HEK293T (cell line): ENCODE measurements around the gene MYO18A.

ENCODE experiments used
- CTCF ChIA-PET: fragments of 350-600 bp; formaldehyde crosslinking; extraction: SDS; loops from one replicate; lab custom pipeline; 2021; ENCODE audit warnings: antibody characterized with exemption, inconsistent platforms; lab: Yijun Ruan, JAX
- POLR2A ChIA-PET: fragments of 350-600 bp; formaldehyde crosslinking; extraction: SDS; loops from one replicate; lab custom pipeline; 2020; ENCODE audit warnings: antibody characterized with exemption, inconsistent platforms; lab: Yijun Ruan, JAX
- DNase-seq: peaks from one replicate; pipeline ENCODE4 v3.0.0; 2012; ENCODE audit warnings: mixed read lengths; ENCODE audit errors: extremely low spot score
- ARNT ChIP-seq: fragments of 450-650 bp; IDR thresholded peaks from 2 replicates; pipeline ENCODE4 v1.6.1; 2017; ENCODE audit warnings: mild to moderate bottlenecking
- BHLHE40 ChIP-seq: fragments of 450-650 bp; IDR thresholded peaks from 2 replicates; pipeline ENCODE4 v1.6.1; 2016; ENCODE audit warnings: mild to moderate bottlenecking, moderate library complexity, borderline replicate concordance
- CTBP1 ChIP-seq: fragments of 450-650 bp; IDR thresholded peaks from 2 replicates; pipeline ENCODE4 v1.6.1; 2016; ENCODE audit warnings: borderline replicate concordance
- ELF4 ChIP-seq: fragments of 450-650 bp; IDR thresholded peaks from 2 replicates; pipeline ENCODE4 v1.6.1; 2017; ENCODE audit warnings: antibody characterized with exemption
- FOXA1 ChIP-seq: fragments of 450-650 bp; IDR thresholded peaks from 2 replicates; pipeline ENCODE4 v1.6.1; 2016; ENCODE audit warnings: mild to moderate bottlenecking
- FOXK2 ChIP-seq: fragments of 450-650 bp; IDR thresholded peaks from 2 replicates; pipeline ENCODE4 v1.6.1; 2016; ENCODE audit warnings: mild to moderate bottlenecking
- FOXM1 ChIP-seq: fragments of 450-650 bp; IDR thresholded peaks from 2 replicates; pipeline ENCODE4 v1.6.1; 2017; ENCODE audit warnings: mild to moderate bottlenecking, borderline replicate concordance
- HDGF ChIP-seq: fragments of 450-650 bp; IDR thresholded peaks from 2 replicates; pipeline ENCODE4 v1.6.1; 2017; ENCODE audit warnings: antibody characterized with exemption, borderline replicate concordance
- L3MBTL2 ChIP-seq: fragments of 450-650 bp; conservative IDR thresholded peaks from 2 replicates; pipeline ENCODE4 v1.6.1; 2016; ENCODE audit warnings: mild to moderate bottlenecking
- LEF1 ChIP-seq: fragments of 450-650 bp; IDR thresholded peaks from 2 replicates; pipeline ENCODE4 v1.6.1; 2017; ENCODE audit warnings: mild to moderate bottlenecking, borderline replicate concordance
- NFRKB ChIP-seq: fragments of 450-650 bp; IDR thresholded peaks from 2 replicates; pipeline ENCODE4 v1.6.1; 2016; ENCODE audit warnings: mild to moderate bottlenecking, moderate library complexity
- PKNOX1 ChIP-seq: fragments of 450-650 bp; IDR thresholded peaks from 2 replicates; pipeline ENCODE4 v1.6.1; 2016
- SP1 ChIP-seq: fragments of 450-650 bp; IDR thresholded peaks from 2 replicates; pipeline ENCODE4 v1.6.1; 2017
- SUZ12 ChIP-seq: fragments of 450-650 bp; IDR thresholded peaks from 2 replicates; pipeline ENCODE4 v1.6.1; 2016; ENCODE audit warnings: mild to moderate bottlenecking
- TARDBP ChIP-seq: fragments of 450-650 bp; IDR thresholded peaks from 2 replicates; pipeline ENCODE4 v1.6.1; 2016
- ZNF384 ChIP-seq: fragments of 450-650 bp; IDR thresholded peaks from 2 replicates; pipeline ENCODE4 v1.6.1; 2016

Gene MYO18A

DNA sequence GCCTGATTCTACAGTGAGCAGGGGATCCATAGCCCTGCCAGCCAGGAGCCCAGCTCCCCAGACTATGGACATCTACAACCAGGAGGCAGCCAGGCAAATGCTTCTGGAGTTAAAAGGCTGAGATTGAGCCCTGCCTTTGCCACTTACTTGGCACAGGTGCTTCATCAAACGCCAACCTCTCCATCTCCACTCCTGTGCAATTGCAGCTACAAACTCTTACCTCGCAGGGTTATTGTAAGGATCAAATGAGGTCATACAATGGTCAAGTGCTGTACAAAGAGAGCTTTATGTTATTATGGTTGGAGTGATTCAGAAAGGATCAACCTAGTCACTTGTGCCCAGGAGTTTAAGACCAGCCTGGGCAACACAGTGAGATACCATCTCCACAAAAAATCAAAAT, 9.8 kb upstream of the MYO18A start:
- ChIA-PET POLR2A (interaction anchor here (0.8 kb wide), 1 partner anchor 10 kb away, joined by 4 read pairs; the partner anchor contains the start of gene MYO18A), CTCF (interaction anchor here (1.8 kb wide), 1 partner anchor 10 kb away, joined by 10 read pairs; the partner anchor contains the start of gene MYO18A)
- DNase-seq = no peak
- TF ChIP-seq HDGF (no peak), SP1 (no peak), FOXK2 (no peak), SUZ12 (no peak)

DNA sequence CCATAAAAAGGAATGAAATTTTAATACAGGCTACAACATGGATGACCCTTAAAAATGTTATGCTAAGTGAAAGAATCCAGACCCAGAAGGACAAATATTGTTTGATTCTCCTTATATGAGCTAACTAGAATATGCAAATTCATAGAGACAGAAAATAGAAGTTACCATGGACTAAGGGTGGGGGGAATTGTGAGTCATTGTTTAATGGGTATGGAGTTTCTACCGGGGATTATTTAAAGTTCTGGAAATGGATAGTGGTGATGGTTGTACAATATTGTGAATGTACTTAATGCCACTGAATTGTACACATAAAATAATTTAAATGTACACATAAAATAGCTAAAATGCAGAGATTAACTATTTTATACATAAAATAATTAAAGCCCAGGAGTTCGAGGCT, 9.2 kb upstream of the MYO18A start:
- DNase-seq = no peak
- TF ChIP-seq ELF4 = no peak
- TF ChIP-seq CTBP1 = no peak
- no peak for TF ChIP-seq FOXK2
- TF ChIP-seq SP1 = no peak
- TF ChIP-seq FOXM1 = no peak
- TF ChIP-seq FOXA1 = no peak
- no peak for TF ChIP-seq NFRKB
- no peak for TF ChIP-seq TARDBP
- TF ChIP-seq LEF1 = no peak
- no peak for TF ChIP-seq ZNF384
- no peak for TF ChIP-seq ARNT
- TF ChIP-seq PKNOX1 = no peak
- no peak for TF ChIP-seq HDGF
- TF ChIP-seq SUZ12 = no peak
- TF ChIP-seq L3MBTL2 = no peak
- ChIA-PET POLR2A (no interaction called here), CTCF (interaction anchor here (1.8 kb wide), 1 partner anchor 10 kb away, joined by 10 read pairs; the partner anchor contains the start of gene MYO18A)

- CTCF ChIA-PET = interaction anchor here (1.5 to 3.0 kb wide), 3 partner anchors 24 to 57 kb away, joined by 5 to 25 read pairs (median 5); no protein-coding TSS in a partner anchor
- DNase-seq = no peak
- TF ChIP-seq LEF1 = no peak
- TF ChIP-seq FOXA1 = no peak
- TF ChIP-seq CTBP1 = no peak
- no peak for TF ChIP-seq ARNT
- POLR2A ChIA-PET = interaction anchor here (1.5 to 6.6 kb wide), 3 partner anchors 15 to 32 kb away, joined by 3 to 60 read pairs (median 10); no protein-coding TSS in a partner anchor
Observed at GRCh38 chr17:29181226-29181625, 1.0 kb upstream of the MYO18A start.

DNA sequence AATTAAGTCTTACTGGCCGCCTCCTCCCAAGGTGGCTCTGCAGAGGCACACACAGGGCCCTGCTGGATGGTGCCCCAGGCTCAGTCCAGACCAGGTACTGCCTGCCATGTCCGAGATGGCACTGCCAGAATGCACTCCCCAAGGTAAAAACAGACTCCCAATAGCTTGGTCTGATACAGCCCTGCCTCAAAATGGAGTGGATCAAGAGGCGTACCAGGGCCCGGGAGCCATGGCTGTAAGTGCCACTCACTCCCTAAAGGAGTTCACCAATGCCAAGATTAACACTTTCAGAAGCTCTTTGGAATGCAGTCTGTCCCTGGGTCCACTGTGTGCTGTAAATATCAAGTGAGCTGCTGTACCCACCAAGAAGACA, 576 bp upstream of the MYO18A start:
- DNase-seq = no peak
- ChIA-PET POLR2A (interaction anchor here (0.9 to 6.6 kb wide), 12 partner anchors 9 to 105 kb away, joined by 3 to 60 read pairs (median 4); no protein-coding TSS in a partner anchor), CTCF (interaction anchor here (1.0 to 3.0 kb wide), 15 partner anchors 9 to 70 kb away, joined by 3 to 25 read pairs (median 5); no protein-coding TSS in a partner anchor)
- TF ChIP-seq HDGF (no peak), FOXA1 (no peak), TARDBP (no peak), SP1 (no peak), FOXK2 (no peak), NFRKB (no peak), ARNT (no peak), L3MBTL2 (no peak), FOXM1 (no peak)

DNA sequence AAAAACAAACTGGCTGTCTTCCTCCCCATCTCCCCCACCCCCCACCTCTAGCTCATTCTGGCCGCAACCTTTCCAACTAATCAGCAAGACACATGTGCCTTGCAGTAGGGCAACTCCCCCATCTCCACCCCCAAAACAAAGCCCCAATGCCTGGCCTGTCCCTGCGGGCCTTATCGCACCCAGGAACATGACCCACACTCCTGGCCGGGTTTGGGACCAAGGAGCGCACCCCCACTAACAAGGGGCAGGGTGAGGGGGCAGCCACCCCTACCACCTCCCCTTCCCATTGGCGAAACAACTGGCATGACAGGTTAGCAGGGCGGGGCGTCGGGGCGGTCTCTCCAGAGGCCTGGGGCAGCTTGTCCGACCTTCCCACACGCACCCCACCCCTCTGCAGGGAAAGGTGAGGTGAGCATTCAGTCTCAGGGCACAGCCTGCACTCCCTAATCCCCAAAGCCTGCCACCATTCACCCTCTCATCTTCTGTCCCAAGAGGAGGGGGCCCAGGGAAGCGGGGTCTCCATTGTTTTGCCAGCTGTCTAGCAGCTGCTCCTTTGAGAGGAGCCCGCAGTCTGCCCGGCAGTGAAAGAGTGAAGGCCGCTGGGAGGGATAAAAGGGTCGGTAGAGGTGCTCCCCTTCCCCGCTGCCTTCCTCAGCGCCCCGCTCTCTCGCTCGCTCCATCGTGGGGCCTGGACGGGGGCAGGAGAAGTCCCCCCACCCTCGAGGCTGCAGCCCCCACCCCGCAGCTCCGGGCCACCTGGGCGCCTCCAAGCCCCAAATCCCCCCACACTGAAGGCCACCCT, 765 bp downstream of the MYO18A start:
- ChIA-PET CTCF (interaction anchor here (0.6 to 3.0 kb wide), 23 partner anchors 9 to 762 kb away, joined by 3 to 25 read pairs (median 5); no protein-coding TSS in a partner anchor), POLR2A (interaction anchor here (0.7 to 6.6 kb wide), 17 partner anchors 11 to 115 kb away, joined by 3 to 60 read pairs (median 4); partner anchors contain the start of gene NUFIP2)
- TF ChIP-seq FOXA1 (no peak), HDGF (no peak), ELF4 (no peak), BHLHE40 (no peak), FOXM1 (no peak), FOXK2 (no peak), SUZ12 (no peak), L3MBTL2 (no peak), TARDBP (no peak), NFRKB (no peak), ZNF384 (no peak), SP1 (no peak), CTBP1 (no peak), PKNOX1 (no peak), ARNT (no peak), LEF1 (no peak)
- DNase-seq = no peak

- no peak for TF ChIP-seq ELF4
- TF ChIP-seq FOXK2 = no peak
- ChIA-PET POLR2A (interaction anchor here (1.0 to 6.6 kb wide), 4 partner anchors 17 to 34 kb away, joined by 3 to 60 read pairs (median 11); no protein-coding TSS in a partner anchor), CTCF (interaction anchor here (0.6 to 2.2 kb wide), 5 partner anchors 11 to 95 kb away, joined by 5 to 14 read pairs (median 10); no protein-coding TSS in a partner anchor)
- DNase-seq = no peak
Observed at GRCh38 chr17:29178750-29179231, 1.4 kb downstream of the MYO18A start.
